ENCODE measurements around the gene KAT2A. TPM values are rescaled to one million over a fixed set of nuclear protein-coding genes. Genes with fewer than 3 reads are reported as not detected.
A peak's percentile ranks its signal among the peaks of the same experiment; 100 is the strongest.

The KAT2A gene
- total RNA-seq, 2 donors from 2014 or later, result 26.4 to 31.3 TPM

DNA sequence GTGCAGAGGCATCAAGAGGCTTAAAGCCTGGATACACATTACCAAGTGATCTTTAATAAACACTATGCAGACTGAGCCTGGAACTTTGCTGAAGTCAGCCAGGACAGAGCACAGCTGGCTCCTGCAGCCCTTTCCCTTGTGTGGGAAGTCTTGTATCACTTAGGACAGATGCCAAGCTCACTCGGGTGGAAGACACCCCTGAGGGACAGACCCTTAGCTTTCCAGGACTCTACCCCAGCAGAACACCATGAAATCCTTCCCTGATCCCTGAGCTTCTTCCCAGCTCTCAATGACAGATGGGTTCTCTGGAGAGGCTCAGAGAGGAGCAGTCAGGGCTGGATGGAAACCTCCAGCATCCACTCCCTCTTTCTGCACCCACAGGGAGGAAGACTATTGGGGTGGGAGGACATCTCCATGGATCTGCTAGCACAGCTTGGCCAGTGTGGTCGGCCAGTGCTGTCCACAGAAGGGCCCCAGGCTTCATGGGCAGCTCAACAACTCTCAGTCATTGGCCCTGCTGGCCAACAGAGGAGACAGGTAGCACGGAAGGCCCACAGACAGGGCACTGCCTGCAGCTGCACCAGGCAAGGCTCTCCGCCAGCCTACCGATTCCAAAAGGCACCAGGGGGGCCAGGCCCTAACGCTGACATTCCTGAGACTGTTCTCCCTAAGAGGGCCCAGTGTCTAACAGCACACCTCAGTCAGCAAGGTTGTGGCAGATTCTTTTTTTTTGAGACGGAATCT, 17.8 kb upstream of the KAT2A start:
- H3K27ac ChIP-seq, result no peak overlapping the region
- H3K36me3 ChIP-seq, result peaks cover 3% of the 10 kb centered on the region
- H3K9me3 ChIP-seq, result no peaks in the 10 kb centered on the region
- DNase-seq (ENCODE audit: low spot score), result no peak
- no peak for ATAC-seq (ENCODE audit: insufficient number of reproducible peaks, low FRiP score, low read depth)
- TF ChIP-seq, protein P1, sequence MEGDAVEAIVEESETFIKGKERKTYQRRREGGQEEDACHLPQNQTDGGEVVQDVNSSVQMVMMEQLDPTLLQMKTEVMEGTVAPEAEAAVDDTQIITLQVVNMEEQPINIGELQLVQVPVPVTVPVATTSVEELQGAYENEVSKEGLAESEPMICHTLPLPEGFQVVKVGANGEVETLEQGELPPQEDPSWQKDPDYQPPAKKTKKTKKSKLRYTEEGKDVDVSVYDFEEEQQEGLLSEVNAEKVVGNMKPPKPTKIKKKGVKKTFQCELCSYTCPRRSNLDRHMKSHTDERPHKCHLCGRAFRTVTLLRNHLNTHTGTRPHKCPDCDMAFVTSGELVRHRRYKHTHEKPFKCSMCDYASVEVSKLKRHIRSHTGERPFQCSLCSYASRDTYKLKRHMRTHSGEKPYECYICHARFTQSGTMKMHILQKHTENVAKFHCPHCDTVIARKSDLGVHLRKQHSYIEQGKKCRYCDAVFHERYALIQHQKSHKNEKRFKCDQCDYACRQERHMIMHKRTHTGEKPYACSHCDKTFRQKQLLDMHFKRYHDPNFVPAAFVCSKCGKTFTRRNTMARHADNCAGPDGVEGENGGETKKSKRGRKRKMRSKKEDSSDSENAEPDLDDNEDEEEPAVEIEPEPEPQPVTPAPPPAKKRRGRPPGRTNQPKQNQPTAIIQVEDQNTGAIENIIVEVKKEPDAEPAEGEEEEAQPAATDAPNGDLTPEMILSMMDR (IDR thresholded peaks at IDR 0.05), result no peak
- H3K27me3 ChIP-seq (replicated peaks; ENCODE audit: insufficient read depth), result no peaks in the 10 kb centered on the region
- no peak overlapping the region for H3K4me3 ChIP-seq
- H3K4me1 ChIP-seq (ENCODE audit: control insufficient read depth in 1 of 2, low read depth in 2 of 2), result peaks cover 34 to 64% of the 10 kb centered on the region in 2 donors

DNA sequence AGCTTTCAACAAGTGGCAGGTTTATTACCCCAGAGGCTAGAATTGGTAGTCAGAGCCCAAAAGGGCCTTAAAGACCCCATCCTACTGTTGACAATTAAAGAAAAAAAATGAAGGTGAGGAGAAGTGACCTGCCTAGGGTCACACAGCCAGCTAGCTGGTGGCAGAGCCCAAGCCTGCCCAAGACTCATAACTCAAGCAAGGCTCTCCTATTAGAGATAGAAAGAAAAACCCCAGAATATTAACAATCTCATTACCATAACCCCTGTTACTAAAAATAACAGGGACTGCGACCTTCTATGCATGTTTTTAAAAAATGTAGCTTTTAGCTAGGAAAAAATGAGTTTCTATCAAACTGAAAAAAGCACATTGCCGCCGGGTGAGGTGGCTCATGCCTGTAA, 15.5 kb upstream of the KAT2A start:
- H3K36me3 ChIP-seq, result peaks cover 3% of the 10 kb centered on the region
- peak overlapping the region in 1 of 2 donors; percentile 8 for H3K27ac ChIP-seq
- no peak overlapping the region for H3K4me3 ChIP-seq
- ATAC-seq (ENCODE audit: insufficient number of reproducible peaks, low FRiP score, low read depth) (no peak), DNase-seq (ENCODE audit: low spot score) (no peak)
- H3K27me3 ChIP-seq (replicated peaks; ENCODE audit: insufficient read depth), result no peaks in the 10 kb centered on the region
- H3K4me1 ChIP-seq (ENCODE audit: control insufficient read depth in 1 of 2, low read depth in 2 of 2), result peaks cover 35 to 67% of the 10 kb centered on the region in 2 donors
- TF ChIP-seq, protein P1 (IDR thresholded peaks at IDR 0.05), result no peak
- no peaks in the 10 kb centered on the region for H3K9me3 ChIP-seq

DNA sequence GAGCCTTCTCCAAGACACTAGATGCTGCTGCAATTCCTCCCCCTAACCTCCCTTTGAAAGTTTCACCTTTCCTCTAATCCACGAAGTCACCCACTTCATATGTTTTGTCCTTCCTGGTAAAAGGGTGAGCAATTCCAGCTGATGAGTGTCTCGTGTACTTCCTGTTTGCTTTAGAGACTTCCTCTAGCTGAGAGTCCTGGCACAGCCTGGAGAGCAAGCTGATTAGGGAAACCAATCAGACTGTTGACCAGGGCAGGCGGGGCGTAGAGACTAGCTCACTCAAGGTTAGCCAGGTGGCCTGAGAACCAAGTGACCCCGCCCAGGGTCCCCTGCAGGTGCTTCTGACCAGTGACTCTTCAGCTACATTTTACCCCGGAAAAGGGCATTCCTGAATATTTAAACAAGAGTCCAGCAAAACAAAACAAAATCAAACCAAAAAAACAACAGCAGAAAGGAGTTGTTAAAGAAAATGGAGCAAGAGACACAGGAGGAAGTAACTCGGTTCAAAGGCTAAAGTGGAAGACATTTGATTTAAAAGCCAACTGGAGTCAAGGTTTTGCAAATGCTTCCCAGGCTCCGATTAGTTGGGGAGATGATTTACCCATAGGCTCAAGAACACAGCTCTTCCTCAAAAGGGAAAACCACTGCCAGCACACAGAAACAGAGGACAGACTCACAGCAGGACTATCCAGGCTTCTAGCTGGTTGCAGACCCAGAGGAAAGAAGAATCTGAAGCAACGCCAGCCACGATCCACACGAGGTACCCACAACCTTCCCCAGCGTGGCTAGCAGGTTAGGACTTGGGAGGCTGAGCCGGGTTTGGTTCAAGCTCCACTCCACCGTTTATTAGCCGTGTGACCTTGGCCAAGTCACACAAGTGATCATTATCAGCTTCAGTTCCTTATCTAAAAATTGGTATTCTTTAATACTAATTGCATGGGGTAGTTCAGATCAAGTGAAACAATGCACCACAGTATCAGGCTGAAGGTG, 14.8 kb upstream of the KAT2A start:
- peak overlapping the region; percentile 8 for H3K27ac ChIP-seq
- peaks cover 31 to 67% of the 10 kb centered on the region in 2 donors for H3K4me1 ChIP-seq (ENCODE audit: control insufficient read depth in 1 of 2, low read depth in 2 of 2)
- peaks cover 3% of the 10 kb centered on the region for H3K36me3 ChIP-seq
- H3K9me3 ChIP-seq, result no peaks in the 10 kb centered on the region
- H3K4me3 ChIP-seq, result no peak overlapping the region
- no peaks in the 10 kb centered on the region for H3K27me3 ChIP-seq (replicated peaks; ENCODE audit: insufficient read depth)
- no peak for DNase-seq (ENCODE audit: low spot score)
- TF ChIP-seq, protein P1 (IDR thresholded peaks at IDR 0.05), result no peak
- ATAC-seq (ENCODE audit: insufficient number of reproducible peaks, low FRiP score, low read depth), result no peak

DNA sequence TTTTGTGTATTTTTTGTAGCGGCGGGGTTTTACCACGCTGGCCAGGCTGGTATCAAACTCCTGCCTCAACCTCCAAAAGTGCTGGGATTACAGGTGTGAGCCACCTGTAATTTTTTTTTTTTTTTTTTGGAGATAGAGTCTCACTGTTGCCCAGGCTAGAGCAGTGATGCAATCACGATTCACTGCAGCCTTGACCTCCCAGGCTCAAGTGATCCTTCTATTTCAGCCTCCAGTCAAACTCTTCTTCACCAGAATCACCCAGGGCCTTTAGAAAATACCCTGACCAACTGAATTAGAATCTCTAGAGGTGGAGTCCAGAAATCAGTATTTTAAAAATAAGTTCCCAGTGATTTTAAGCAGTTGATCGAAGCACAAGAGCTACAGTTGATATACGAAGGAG, 14.0 kb upstream of the KAT2A start:
- H3K4me1 ChIP-seq (ENCODE audit: control insufficient read depth in 1 of 2, low read depth in 2 of 2), result peaks cover 28 to 68% of the 10 kb centered on the region in 2 donors
- H3K27ac ChIP-seq, result peak overlapping the region; percentile 1 to 2
- no peak for ATAC-seq (ENCODE audit: insufficient number of reproducible peaks, low FRiP score, low read depth)

More for the DNA sequence above, 14.0 kb upstream of the KAT2A start:
- no peaks in the 10 kb centered on the region for H3K27me3 ChIP-seq (replicated peaks; ENCODE audit: insufficient read depth)
- H3K9me3 ChIP-seq, result no peaks in the 10 kb centered on the region
- DNase-seq (ENCODE audit: low spot score), result no peak
- TF ChIP-seq, protein P1 (IDR thresholded peaks at IDR 0.05), result no peak
- no peak overlapping the region for H3K4me3 ChIP-seq
- peaks cover 6% of the 10 kb centered on the region for H3K36me3 ChIP-seq
